Prostate gland (tissue), 2 donors: ENCODE data around the gene MLPH. TPM values are rescaled to one million over a fixed set of nuclear protein-coding genes. Genes with fewer than 3 reads are reported as not detected.

ENCODE experiments used
- DNase-seq: peaks from one replicate; pipeline ENCODE4 v3.0.0-alpha.2; 2019; ENCODE audit warnings: low spot score
- H3K27ac ChIP-seq, 2 donors: fragments of 200-600 bp; sonication (generic); 2 replicates each; pipeline ENCODE4 v1.5.1; 2017 to 2019
- H3K27me3 ChIP-seq: fragments of 200-600 bp; sonication (generic); replicated peaks from 2 replicates; pipeline ENCODE4 v1.5.1; 2019; ENCODE audit not compliant: insufficient read depth
- H3K36me3 ChIP-seq, 2 donors: fragments of 200-600 bp; sonication (generic); 1 replicate in 1 of 2; 2 replicates in 1 of 2; pipeline versions ENCODE4 v1.5.1 to v1.8.1; 2017 to 2019
- H3K4me1 ChIP-seq: fragments of 200-600 bp; sonication (generic); replicated peaks from 2 replicates; pipeline ENCODE4 v1.5.1; 2019
- H3K4me3 ChIP-seq, 2 donors: fragments of 200-600 bp; sonication (generic); 2 replicates each; pipeline ENCODE4 v1.5.1; 2017 to 2019
- H3K9me3 ChIP-seq: fragments of 200-600 bp; sonication (generic); 2 replicates; pipeline ENCODE4 v1.5.1; 2017
- POLR2A ChIP-seq: fragments of 450-650 bp; IDR thresholded peaks from one replicate; pipeline ENCODE4 v1.6.1; 2016; ENCODE audit warnings: antibody characterized with exemption, mild to moderate bottlenecking
- POLR2AphosphoS5 ChIP-seq: sonication (generic); formaldehyde crosslinking; IDR thresholded peaks from one replicate; pipeline ENCODE4 v1.6.1; 2017; ENCODE audit warnings: antibody characterized with exemption
- WGBS: methylation state at CpG from one replicate; pipeline ENCODE4 v1.1.5; 2018; 5-methylcytosine and 5-hydroxymethylcytosine counted together
- intact Hi-C: fragments of 100-400 bp; cut with DNase I; formaldehyde crosslinking; loops from one replicate; pipeline ENCODE4 v1.14.2; 2022
- total RNA-seq, 2 donors: library from RNA; depleted of rRNA; stranded (reverse); fragments of >200 nt; gene quantifications; one replicate each; pipeline ENCODE4 v1.1.0, GENCODE V29; 2016
- TF ChIP-seq, protein P1 (sequence below), 4 experiments: fragments of 200-600 bp in 2 of 4; fragments of 450-650 bp in 2 of 4; sonication (generic) in 2 of 4; IDR thresholded peaks; 1 replicate in 3 of 4; 2 replicates in 1 of 4; pipeline ENCODE4 v1.5.1; 2016 to 2019; ENCODE audit warnings: antibody characterized with exemption in 4 of 4, mild to moderate bottlenecking in 2 of 4, moderate library complexity in 2 of 4

Gene MLPH
- total RNA-seq, 2 donors from 2014 or later, result 371 to 393 TPM

GRCh38 chr2:237567276-237568029 is 80.4 kb downstream of the MLPH start:
- Histone ChIP-seq H3K36me3 (no peaks in the 10 kb centered on the region), H3K4me3 (no peak overlapping the region), H3K9me3 (no peaks in the 10 kb centered on the region), H3K27ac (no peak overlapping the region), H3K4me1 (peaks cover 4% of the 10 kb centered on the region), H3K27me3 (no peaks in the 10 kb centered on the region)
- intact Hi-C loops, result no loop called here
- TF ChIP-seq, protein P1, sequence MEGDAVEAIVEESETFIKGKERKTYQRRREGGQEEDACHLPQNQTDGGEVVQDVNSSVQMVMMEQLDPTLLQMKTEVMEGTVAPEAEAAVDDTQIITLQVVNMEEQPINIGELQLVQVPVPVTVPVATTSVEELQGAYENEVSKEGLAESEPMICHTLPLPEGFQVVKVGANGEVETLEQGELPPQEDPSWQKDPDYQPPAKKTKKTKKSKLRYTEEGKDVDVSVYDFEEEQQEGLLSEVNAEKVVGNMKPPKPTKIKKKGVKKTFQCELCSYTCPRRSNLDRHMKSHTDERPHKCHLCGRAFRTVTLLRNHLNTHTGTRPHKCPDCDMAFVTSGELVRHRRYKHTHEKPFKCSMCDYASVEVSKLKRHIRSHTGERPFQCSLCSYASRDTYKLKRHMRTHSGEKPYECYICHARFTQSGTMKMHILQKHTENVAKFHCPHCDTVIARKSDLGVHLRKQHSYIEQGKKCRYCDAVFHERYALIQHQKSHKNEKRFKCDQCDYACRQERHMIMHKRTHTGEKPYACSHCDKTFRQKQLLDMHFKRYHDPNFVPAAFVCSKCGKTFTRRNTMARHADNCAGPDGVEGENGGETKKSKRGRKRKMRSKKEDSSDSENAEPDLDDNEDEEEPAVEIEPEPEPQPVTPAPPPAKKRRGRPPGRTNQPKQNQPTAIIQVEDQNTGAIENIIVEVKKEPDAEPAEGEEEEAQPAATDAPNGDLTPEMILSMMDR (IDR thresholded peaks at IDR 0.05), result no peak
- TF ChIP-seq POLR2AphosphoS5 (no peak), POLR2A (no peak)
- WGBS, result 80% methylated on average over 16 of the region's 16 CpGs
- DNase-seq, result no peak

DNA sequence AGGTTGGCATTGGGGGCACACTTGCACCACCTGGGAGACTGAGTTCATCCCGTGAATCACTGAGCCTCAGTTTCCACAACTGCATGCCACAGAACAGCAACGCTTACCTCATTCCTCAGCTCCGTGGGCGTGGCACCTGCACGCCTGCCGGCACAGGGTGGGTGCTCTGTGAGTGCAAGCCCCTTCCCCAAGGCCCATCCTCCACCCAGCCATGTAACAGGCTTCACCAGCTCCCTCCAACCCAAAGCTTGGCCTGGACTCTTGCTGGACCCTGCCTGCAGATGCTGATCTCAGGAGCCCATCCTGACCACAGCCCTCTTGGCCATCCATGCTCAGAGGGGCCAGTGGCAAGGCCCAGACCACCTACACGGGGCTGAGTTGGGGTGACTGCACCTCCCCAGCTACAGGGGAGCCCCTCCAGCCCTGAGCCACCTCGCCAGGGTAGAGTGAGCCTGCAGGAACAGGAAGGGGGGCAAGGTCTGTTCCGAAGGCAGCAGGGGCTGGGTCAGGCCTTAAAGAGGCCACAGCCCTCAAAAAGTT is 81.1 kb downstream of the MLPH start:
- H3K4me3 ChIP-seq, result no peak overlapping the region
- H3K9me3 ChIP-seq, result no peaks in the 10 kb centered on the region
- 77% methylated on average over 9 of the region's 9 CpGs for WGBS
- TF ChIP-seq POLR2AphosphoS5, result no peak
- TF ChIP-seq POLR2A, result no peak
- TF ChIP-seq, protein P1 (IDR thresholded peaks at IDR 0.05), result no peak
- H3K27me3 ChIP-seq, result no peaks in the 10 kb centered on the region
- intact Hi-C loops, result no loop called here
- no peaks in the 10 kb centered on the region for H3K36me3 ChIP-seq
- H3K27ac ChIP-seq, result no peak overlapping the region
- peaks cover 6% of the 10 kb centered on the region for H3K4me1 ChIP-seq
- no peak for DNase-seq

- Histone ChIP-seq H3K27ac (no peak overlapping the region), H3K9me3 (no peaks in the 10 kb centered on the region), H3K4me3 (no peak overlapping the region), H3K27me3 (no peaks in the 10 kb centered on the region), H3K4me1 (peaks cover 6% of the 10 kb centered on the region), H3K36me3 (no peaks in the 10 kb centered on the region)
- no peak for DNase-seq
- 94% methylated on average over 5 of the region's 5 CpGs for WGBS
- intact Hi-C loops, result no loop called here
- TF ChIP-seq POLR2AphosphoS5 (no peak), POLR2A (no peak)
- TF ChIP-seq, protein P1 (IDR thresholded peaks at IDR 0.05), result no peak
Observed at GRCh38 chr2:237569041-237569440, 82.0 kb downstream of the MLPH start.

DNA sequence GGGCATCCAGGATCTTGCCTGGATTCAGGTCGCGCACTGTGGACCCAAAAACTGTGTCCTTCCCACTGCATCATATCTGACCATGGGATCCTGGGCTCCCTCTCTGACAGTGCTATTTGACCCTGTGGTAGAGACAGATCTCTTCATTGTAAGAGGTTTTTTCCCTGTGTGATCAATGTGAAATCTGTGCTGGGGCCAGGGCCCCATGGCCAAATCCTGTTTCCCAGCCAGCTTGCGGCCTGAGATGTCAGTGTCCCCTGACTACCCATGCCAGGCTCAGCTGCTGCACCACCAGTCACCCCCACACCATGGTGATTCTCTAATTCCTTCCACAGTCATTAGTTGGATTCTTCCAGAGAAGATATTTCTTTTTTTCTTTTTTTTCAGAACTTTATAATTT is 82.8 kb downstream of the MLPH start:
- Histone ChIP-seq H3K4me3 (no peak overlapping the region), H3K36me3 (no peaks in the 10 kb centered on the region), H3K27me3 (no peaks in the 10 kb centered on the region), H3K9me3 (no peaks in the 10 kb centered on the region), H3K27ac (no peak overlapping the region), H3K4me1 (peaks cover 6% of the 10 kb centered on the region)
- intact Hi-C loops, result loop anchor here (10.0 kb wide), 2 partner anchors 155 to 415 kb away; partner anchors contain the start of gene COL6A3
- no peak for TF ChIP-seq POLR2AphosphoS5
- TF ChIP-seq, protein P1 (IDR thresholded peaks at IDR 0.05), result no peak
- TF ChIP-seq POLR2A, result no peak
- WGBS, result 96% methylated on average over 3 of the region's 3 CpGs
- DNase-seq, result no peak
